Sigmoid colon (tissue), 4 donors: ENCODE results near the gene EIF4E2.

Experiments
- EP300 ChIP-seq, 4 donors: sonication (generic); formaldehyde crosslinking; IDR thresholded peaks; one replicate each; pipeline ENCODE4 v1.6.1; 2017; ENCODE audit warnings: antibody characterized with exemption in 4 of 4
- POLR2A ChIP-seq, 2 donors: fragments of 450-650 bp; IDR thresholded peaks; one replicate each; pipeline ENCODE4 v1.6.1; 2016; ENCODE audit warnings: antibody characterized with exemption in 2 of 2, mild to moderate bottlenecking in 2 of 2, moderate library complexity in 2 of 2
- POLR2AphosphoS5 ChIP-seq, 4 donors: sonication (generic); formaldehyde crosslinking; IDR thresholded peaks; one replicate each; pipeline ENCODE4 v1.6.1; 2017; ENCODE audit warnings: antibody characterized with exemption in 4 of 4
- TF ChIP-seq, protein P1 (sequence below), 4 experiments: fragments of 450-650 bp in 3 of 4; fragments of 200-600 bp in 1 of 4; IDR thresholded peaks; one replicate each; pipeline ENCODE4 v1.5.1; 2016 to 2019; ENCODE audit warnings: antibody characterized with exemption in 4 of 4, mild to moderate bottlenecking in 3 of 4, moderate library complexity in 2 of 4

GRCh38 chr2:232515639-232516038 lies 34.9 kb upstream of the EIF4E2 start:
- TF ChIP-seq, protein P1, sequence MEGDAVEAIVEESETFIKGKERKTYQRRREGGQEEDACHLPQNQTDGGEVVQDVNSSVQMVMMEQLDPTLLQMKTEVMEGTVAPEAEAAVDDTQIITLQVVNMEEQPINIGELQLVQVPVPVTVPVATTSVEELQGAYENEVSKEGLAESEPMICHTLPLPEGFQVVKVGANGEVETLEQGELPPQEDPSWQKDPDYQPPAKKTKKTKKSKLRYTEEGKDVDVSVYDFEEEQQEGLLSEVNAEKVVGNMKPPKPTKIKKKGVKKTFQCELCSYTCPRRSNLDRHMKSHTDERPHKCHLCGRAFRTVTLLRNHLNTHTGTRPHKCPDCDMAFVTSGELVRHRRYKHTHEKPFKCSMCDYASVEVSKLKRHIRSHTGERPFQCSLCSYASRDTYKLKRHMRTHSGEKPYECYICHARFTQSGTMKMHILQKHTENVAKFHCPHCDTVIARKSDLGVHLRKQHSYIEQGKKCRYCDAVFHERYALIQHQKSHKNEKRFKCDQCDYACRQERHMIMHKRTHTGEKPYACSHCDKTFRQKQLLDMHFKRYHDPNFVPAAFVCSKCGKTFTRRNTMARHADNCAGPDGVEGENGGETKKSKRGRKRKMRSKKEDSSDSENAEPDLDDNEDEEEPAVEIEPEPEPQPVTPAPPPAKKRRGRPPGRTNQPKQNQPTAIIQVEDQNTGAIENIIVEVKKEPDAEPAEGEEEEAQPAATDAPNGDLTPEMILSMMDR (IDR thresholded peaks at IDR 0.05), result no peak
- TF ChIP-seq POLR2A (IDR thresholded peaks at IDR 0.05) (no peak), POLR2AphosphoS5 (IDR thresholded peaks at IDR 0.05) (no peak), EP300 (IDR thresholded peaks at IDR 0.05) (no peak)
